H9 (cell line): ENCODE results near the gene GSTT2B. TPM values are rescaled to one million over a fixed set of nuclear protein-coding genes. Genes with fewer than 3 reads are reported as not detected.
"Not testable (repeated sequence)": the region's sequence is repeated elsewhere in the genome, so short reads cannot be mapped to it uniquely, and the experiment has no call there.

Source experiments
- DNase-seq: peaks from one replicate; pipeline ENCODE4 v3.0.0-alpha.2; 2017
- H2AFZ ChIP-seq: one replicate; pipeline ENCODE4 v1.6.1; 2013; ENCODE audit warnings: mild to moderate bottlenecking, low read length, control low read depth, moderate library complexity
- H2AK5ac ChIP-seq: 2 replicates; pipeline ENCODE4 v1.6.1; 2013; ENCODE audit warnings: low read length, control low read depth, mixed read lengths; ENCODE audit not compliant: insufficient read length
- H2BK120ac ChIP-seq: one replicate; pipeline ENCODE4 v1.6.1; 2013; ENCODE audit warnings: low read depth, mild to moderate bottlenecking, low read length, control low read depth, inconsistent platforms; ENCODE audit not compliant: poor library complexity, severe bottlenecking
- H2BK12ac ChIP-seq: 2 replicates; pipeline ENCODE4 v1.6.1; 2013; ENCODE audit warnings: low read length, control low read depth, mixed read lengths, low read depth; ENCODE audit not compliant: insufficient read length
- H2BK15ac ChIP-seq: 2 replicates; pipeline ENCODE4 v1.6.1; 2013; ENCODE audit warnings: low read depth, low read length, control low read depth
- H2BK20ac ChIP-seq: one replicate; pipeline ENCODE4 v1.6.1; 2013; ENCODE audit warnings: low read depth, mild to moderate bottlenecking, low read length, control low read depth, inconsistent platforms; ENCODE audit not compliant: poor library complexity, severe bottlenecking
- H2BK5ac ChIP-seq: 2 replicates; pipeline ENCODE4 v1.6.1; 2013; ENCODE audit warnings: low read length, control low read depth, mixed read lengths; ENCODE audit not compliant: insufficient read length
- H3K14ac ChIP-seq: 2 replicates; pipeline ENCODE4 v1.6.1; 2013; ENCODE audit warnings: low read length, control low read depth; ENCODE audit not compliant: insufficient read depth
- H3K18ac ChIP-seq: 2 replicates; pipeline ENCODE4 v1.6.1; 2013; ENCODE audit warnings: low read depth, mild to moderate bottlenecking, mixed read lengths, low read length, control low read depth; ENCODE audit not compliant: insufficient read length
- H3K23ac ChIP-seq: 2 replicates; pipeline ENCODE4 v1.6.1; 2013; ENCODE audit warnings: low read length, control low read depth, mixed read lengths, low read depth; ENCODE audit not compliant: insufficient read length
- H3K23me2 ChIP-seq: 2 replicates; pipeline ENCODE4 v1.6.1; 2013; ENCODE audit warnings: low read depth, mild to moderate bottlenecking, mixed read lengths, low read length, control low read depth; ENCODE audit not compliant: insufficient read length, poor library complexity, severe bottlenecking
- H3K27ac ChIP-seq: 2 replicates; pipeline ENCODE4 v1.5.1; 2013; ENCODE audit warnings: low read length, control low read depth, mixed read lengths, low read depth; ENCODE audit not compliant: insufficient read length
- H3K27me3 ChIP-seq: 2 replicates; pipeline ENCODE4 v1.6.1; 2013; ENCODE audit warnings: low read length, control low read depth, inconsistent platforms; ENCODE audit not compliant: insufficient read depth
- H3K4ac ChIP-seq: 2 replicates; pipeline ENCODE4 v1.6.1; 2013; ENCODE audit warnings: low read depth, mild to moderate bottlenecking, control low read depth, inconsistent platforms, low read length, moderate library complexity
- H3K4me1 ChIP-seq: 2 replicates; pipeline ENCODE4 v1.6.1; 2013; ENCODE audit warnings: low read length, control low read depth, inconsistent platforms; ENCODE audit not compliant: insufficient read depth
- H3K4me2 ChIP-seq: 2 replicates; pipeline ENCODE4 v1.6.1; 2013; ENCODE audit warnings: low read length, control low read depth, mixed read lengths; ENCODE audit not compliant: insufficient read length, insufficient read depth
- H3K56ac ChIP-seq: 2 replicates; pipeline ENCODE4 v1.6.1; 2013; ENCODE audit warnings: low read depth, mild to moderate bottlenecking, mixed read lengths, low read length, control low read depth; ENCODE audit not compliant: insufficient read length
- H3K79me1 ChIP-seq: 2 replicates; pipeline ENCODE4 v1.6.1; 2013; ENCODE audit warnings: low read depth, mild to moderate bottlenecking, moderate library complexity, low read length, control low read depth, inconsistent platforms; ENCODE audit not compliant: insufficient read depth, poor library complexity, severe bottlenecking
- H3K79me2 ChIP-seq: 2 replicates; pipeline ENCODE4 v1.6.1; 2013; ENCODE audit warnings: low read length, control low read depth, inconsistent platforms; ENCODE audit not compliant: insufficient read depth
- H3K9ac ChIP-seq: 2 replicates; pipeline ENCODE4 v1.6.1; 2013; ENCODE audit warnings: low read length, control low read depth, mixed read lengths; ENCODE audit not compliant: insufficient read length; ENCODE audit errors: extremely low read depth
- H3K9me3 ChIP-seq: one replicate; pipeline ENCODE4 v1.6.1; 2013; ENCODE audit warnings: low read depth, low read length, inconsistent platforms; ENCODE audit not compliant: control insufficient read depth
- H3T11ph ChIP-seq: one replicate; pipeline ENCODE4 v1.6.1; 2013; ENCODE audit warnings: mild to moderate bottlenecking, low read length, control low read depth, inconsistent platforms
- H4K20me1 ChIP-seq: one replicate; pipeline ENCODE4 v1.6.1; 2013; ENCODE audit not compliant: control insufficient read depth, insufficient read length, insufficient read depth
- H4K5ac ChIP-seq: 2 replicates; pipeline ENCODE4 v1.6.1; 2013; ENCODE audit warnings: low read depth, mild to moderate bottlenecking, mixed read lengths, low read length, control low read depth; ENCODE audit not compliant: insufficient read length
- H4K8ac ChIP-seq: replicated peaks from 2 replicates; pipeline ENCODE4 v1.6.1; 2013; ENCODE audit warnings: low read length, control low read depth, mixed read lengths, low read depth; ENCODE audit not compliant: insufficient read length
- H4K91ac ChIP-seq: 2 replicates; pipeline ENCODE4 v1.6.1; 2013; ENCODE audit warnings: low read depth, mild to moderate bottlenecking, moderate library complexity, mixed read lengths, low read length, control low read depth; ENCODE audit not compliant: insufficient read length
- H3K27ac Mint-ChIP-seq, 3 experiments: 2 replicates in 2 of 3; 3 replicates in 1 of 3; pipeline ENCODE4 v1.8.0; 2020 to 2021; ENCODE audit warnings: mixed read lengths in 3 of 3, mild to moderate bottlenecking in 1 of 3, moderate library complexity in 1 of 3
- H3K27me3 Mint-ChIP-seq: 2 replicates; pipeline ENCODE4 v1.8.0; 2021; ENCODE audit warnings: low read depth, mild to moderate bottlenecking, moderate library complexity, mixed read lengths
- H3K36me3 Mint-ChIP-seq, 3 experiments: 2 replicates in 2 of 3; 3 replicates in 1 of 3; pipeline ENCODE4 v1.8.0; 2020 to 2021; ENCODE audit warnings: low read depth in 3 of 3, mixed read lengths in 3 of 3; ENCODE audit not compliant: insufficient read depth in 1 of 3
- H3K4me1 Mint-ChIP-seq, 2 experiments: 2 replicates each; pipeline ENCODE4 v1.8.0; 2020; ENCODE audit warnings: mixed read lengths in 2 of 2
- H3K4me3 Mint-ChIP-seq, 2 experiments: 2 replicates in 1 of 2; 3 replicates in 1 of 2; pipeline ENCODE4 v1.8.0; 2020 to 2021; ENCODE audit warnings: mild to moderate bottlenecking in 2 of 2, mixed read lengths in 2 of 2, moderate library complexity in 1 of 2
- H3K9me3 Mint-ChIP-seq, 2 experiments: 2 replicates in 1 of 2; 3 replicates in 1 of 2; pipeline ENCODE4 v1.8.0; 2020; ENCODE audit warnings: mild to moderate bottlenecking in 2 of 2, mixed read lengths in 2 of 2, moderate library complexity in 1 of 2
- WGBS: extraction: QIAGEN DNeasy Blood & Tissue Kit; methylation state at CpG from one replicate; pipeline ENCODE4 v1.1.7; 2013; ENCODE audit warnings: missing lambda C conversion rate, low lambda C conversion rate, mixed read lengths; ENCODE audit not compliant: insufficient read length; ENCODE audit errors: extremely low coverage; 5-methylcytosine and 5-hydroxymethylcytosine counted together
- total RNA-seq: library from RNA; stranded (reverse); gene quantifications from 2 replicates; pipeline ENCODE4 v1.2.1, GENCODE V29; 2021
- TF ChIP-seq, protein P1 (sequence below): fragments of 200-600 bp; sonication (generic); conservative IDR thresholded peaks from 3 replicates; pipeline ENCODE4 v1.8.0; 2021; ENCODE audit warnings: antibody characterized with exemption, mild to moderate bottlenecking

The GSTT2B gene
- total RNA-seq, 1 experiment from 2014 or later: 4.5 TPM

DNA sequence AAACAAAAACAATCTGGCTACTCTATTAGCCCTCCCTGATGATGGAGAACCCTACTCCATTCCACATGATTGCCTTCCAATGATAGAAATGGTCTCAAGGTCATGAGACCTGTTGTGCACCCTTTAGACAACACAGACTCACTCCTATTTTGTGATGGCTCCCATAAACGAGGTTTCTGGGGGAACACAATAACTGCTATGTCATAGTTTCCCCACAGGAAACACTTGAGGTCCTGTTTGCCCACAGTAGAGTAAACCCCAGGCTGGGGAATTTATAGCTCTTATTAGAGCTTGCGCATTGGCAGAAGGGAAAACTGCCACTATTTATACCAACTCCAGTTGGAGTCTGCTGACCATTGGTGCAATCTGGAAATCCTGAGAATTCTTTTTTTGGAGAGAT is 38.1 kb downstream of the GSTT2B start:
- Mint-ChIP-seq H3K27me3 (no peaks in the 10 kb centered on the region), H3K27ac (0 out of 7 replicates have a peak overlapping the region, but pooled peaks of 1 of the 3 experiments have one; percentile 36), H3K9me3 (peaks cover 6% of the 10 kb centered on the region in 2 experiments; a peak in 4 of 5 replicates), H3K4me3 (no peak overlapping the region), H3K4me1 (peaks cover 0 to 3% of the 10 kb centered on the region in 2 experiments; a peak in 1 of 4 replicates), H3K36me3 (peaks cover 57 to 84% (median 64%) of the 10 kb centered on the region in 3 experiments)
- Histone ChIP-seq H3K9me3 (no peaks in the 10 kb centered on the region), H3K9ac (no peak overlapping the region), H2BK120ac (no peak overlapping the region), H4K8ac (no peak overlapping the region), H2AFZ (no peak overlapping the region), H4K91ac (no peak overlapping the region), H3K79me1 (no peaks in the 10 kb centered on the region), H3K27ac (no peak overlapping the region), H3K23me2 (no peaks in the 10 kb centered on the region), H3K18ac (no peak overlapping the region), H3K4me2 (no peak overlapping the region), H3K56ac (no peak overlapping the region), H3K27me3 (no peaks in the 10 kb centered on the region), H2BK12ac (no peak overlapping the region), H4K5ac (no peak overlapping the region), H3K4me1 (no peaks in the 10 kb centered on the region), H2BK20ac (no peak overlapping the region), H3K79me2 (no peaks in the 10 kb centered on the region), H2AK5ac (no peak overlapping the region), H3K14ac (no peak overlapping the region), H3T11ph (no peak overlapping the region), H3K4ac (no peak overlapping the region), H4K20me1 (no peaks in the 10 kb centered on the region), H3K23ac (no peak overlapping the region), H2BK15ac (no peak overlapping the region), H2BK5ac (no peak overlapping the region)
- no CpG with 5 or more reads among the region's 2 CpGs for WGBS
- DNase-seq: no peak
- TF ChIP-seq, protein P1, sequence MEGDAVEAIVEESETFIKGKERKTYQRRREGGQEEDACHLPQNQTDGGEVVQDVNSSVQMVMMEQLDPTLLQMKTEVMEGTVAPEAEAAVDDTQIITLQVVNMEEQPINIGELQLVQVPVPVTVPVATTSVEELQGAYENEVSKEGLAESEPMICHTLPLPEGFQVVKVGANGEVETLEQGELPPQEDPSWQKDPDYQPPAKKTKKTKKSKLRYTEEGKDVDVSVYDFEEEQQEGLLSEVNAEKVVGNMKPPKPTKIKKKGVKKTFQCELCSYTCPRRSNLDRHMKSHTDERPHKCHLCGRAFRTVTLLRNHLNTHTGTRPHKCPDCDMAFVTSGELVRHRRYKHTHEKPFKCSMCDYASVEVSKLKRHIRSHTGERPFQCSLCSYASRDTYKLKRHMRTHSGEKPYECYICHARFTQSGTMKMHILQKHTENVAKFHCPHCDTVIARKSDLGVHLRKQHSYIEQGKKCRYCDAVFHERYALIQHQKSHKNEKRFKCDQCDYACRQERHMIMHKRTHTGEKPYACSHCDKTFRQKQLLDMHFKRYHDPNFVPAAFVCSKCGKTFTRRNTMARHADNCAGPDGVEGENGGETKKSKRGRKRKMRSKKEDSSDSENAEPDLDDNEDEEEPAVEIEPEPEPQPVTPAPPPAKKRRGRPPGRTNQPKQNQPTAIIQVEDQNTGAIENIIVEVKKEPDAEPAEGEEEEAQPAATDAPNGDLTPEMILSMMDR: no peak

DNA sequence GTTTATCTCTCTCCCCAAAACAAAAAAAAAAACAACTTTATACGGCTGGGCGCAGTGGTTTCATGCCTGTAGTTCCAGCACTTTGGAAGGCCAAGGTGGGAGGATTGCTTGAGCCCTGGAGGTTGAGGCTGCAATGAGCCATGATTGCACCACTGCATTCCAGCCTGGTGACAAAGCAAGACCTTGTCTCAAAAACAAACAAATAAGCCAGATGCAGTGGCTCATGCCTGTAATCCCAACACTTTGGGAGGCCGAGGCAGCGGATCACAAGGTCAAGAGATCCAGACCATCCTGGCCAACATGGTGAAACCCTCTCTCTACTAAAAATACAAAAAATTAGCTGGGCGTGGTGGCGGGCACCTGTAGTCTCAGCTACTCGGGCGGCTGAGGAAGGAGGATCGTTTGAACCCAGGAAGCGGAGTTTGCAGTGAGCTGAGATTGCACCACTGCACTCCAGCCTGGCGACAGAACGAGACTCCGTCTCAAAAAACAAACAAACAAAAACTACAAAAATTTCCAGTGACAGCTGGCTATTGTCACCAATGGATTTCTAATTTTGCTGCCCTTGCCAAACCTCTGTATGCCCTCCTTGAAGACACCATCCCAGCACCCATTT is 39.3 kb downstream of the GSTT2B start:
- not testable (repeated sequence) for DNase-seq, H2BK12ac ChIP-seq, H3K4me3 Mint-ChIP-seq, H3K27me3 Mint-ChIP-seq, H3T11ph ChIP-seq, H3K23ac ChIP-seq, H2BK120ac ChIP-seq, H2BK15ac ChIP-seq, H3K9me3 Mint-ChIP-seq, H3K79me1 ChIP-seq, H2AK5ac ChIP-seq, H4K91ac ChIP-seq, H2BK5ac ChIP-seq, H3K9ac ChIP-seq, H3K4ac ChIP-seq, H3K4me2 ChIP-seq, H3K27ac ChIP-seq, H4K20me1 ChIP-seq, H3K27me3 ChIP-seq, H3K18ac ChIP-seq, H3K56ac ChIP-seq, H4K8ac ChIP-seq, H3K4me1 Mint-ChIP-seq, H3K14ac ChIP-seq, H3K9me3 ChIP-seq, H4K5ac ChIP-seq, H3K23me2 ChIP-seq, H2BK20ac ChIP-seq, H3K79me2 ChIP-seq, H2AFZ ChIP-seq, H3K4me1 ChIP-seq
- Mint-ChIP-seq H3K36me3 (peaks cover 46 to 74% (median 53%) of the 10 kb centered on the region in 3 experiments), H3K27ac (peak overlapping the region in 1 of 3 experiments; percentile 49; a peak in 1 of 7 replicates)
- no CpG with 5 or more reads among the region's 13 CpGs for WGBS
